NCI-H82 treated with DMSO at 0.1 percent for 48 hours (cell line): ENCODE results near the gene APRT.

Experiments used
- DNase-seq: peaks from one replicate; lab custom pipeline; 2025; ENCODE audit not compliant: unreplicated experiment; lab: John Stamatoyannopoulos, UW

The APRT gene

GRCh38 chr16:88842308-88842756 is 30.6 kb upstream of the APRT start:
- DNase-seq = no peak

- DNase-seq = no peak
These were observed 30.0 kb upstream of the APRT start for GRCh38 chr16:88841521-88842307.

GRCh38 chr16:88840600-88841215 is 29.0 kb upstream of the APRT start:
- DNase-seq = no peak

GRCh38 chr16:88839745-88840599 is 28.2 kb upstream of the APRT start:
- DNase-seq = no peak

- no peak for DNase-seq
These were observed 27.4 kb upstream of the APRT start for GRCh38 chr16:88839026-88839529.

GRCh38 chr16:88838566-88838965 is 26.8 kb upstream of the APRT start:
- DNase-seq = no peak

GRCh38 chr16:88837806-88838205 is 26.1 kb upstream of the APRT start:
- no peak for DNase-seq

GRCh38 chr16:88836791-88837190 is 25.1 kb upstream of the APRT start:
- DNase-seq = no peak

GRCh38 chr16:88835818-88836217 is 24.1 kb upstream of the APRT start:
- no peak for DNase-seq

- DNase-seq = no peak
These were observed 23.7 kb upstream of the APRT start for GRCh38 chr16:88835383-88835782.

GRCh38 chr16:88834670-88835069 is 22.9 kb upstream of the APRT start:
- no peak for DNase-seq

- DNase-seq = no peak
These were observed 21.4 kb upstream of the APRT start for GRCh38 chr16:88833086-88833485.

GRCh38 chr16:88831838-88832237 is 20.1 kb upstream of the APRT start:
- DNase-seq = no peak

- no peak for DNase-seq
These were observed 19.1 kb upstream of the APRT start for GRCh38 chr16:88830783-88831182.

GRCh38 chr16:88830258-88830657 is 18.5 kb upstream of the APRT start:
- no peak for DNase-seq

- no peak for DNase-seq
These were observed 17.0 kb upstream of the APRT start for GRCh38 chr16:88828711-88829110.

GRCh38 chr16:88827727-88828126 is 16.0 kb upstream of the APRT start:
- DNase-seq = no peak

- DNase-seq = no peak
These were observed 14.5 kb upstream of the APRT start for GRCh38 chr16:88826070-88826840.

- no peak for DNase-seq
These were observed 13.4 kb upstream of the APRT start for GRCh38 chr16:88825146-88825545.

GRCh38 chr16:88824256-88825077 is 12.7 kb upstream of the APRT start:
- DNase-seq = no peak
